Measurements from ENCODE around the gene MEP1A.
"Not testable (repeated sequence)": the region's sequence is repeated elsewhere in the genome, so short reads cannot be mapped to it uniquely, and the experiment has no call there.

The MEP1A gene

GRCh38 chr6:46772762-46773161 is 20.4 kb upstream of the MEP1A start:
- Mint-ChIP-seq H3K9me3 (peaks cover 2% of the 10 kb centered on the region), H3K36me3 (ENCODE audit: low read depth) (no peaks in the 10 kb centered on the region), H3K27me3 (ENCODE audit: low read depth, poor library complexity) (peaks cover 3% of the 10 kb centered on the region), H3K4me3 (no peak overlapping the region), H3K27ac (no peak overlapping the region), H3K4me1 (no peaks in the 10 kb centered on the region)
- DNase-seq, result no peak
- TF ChIP-seq CTCF (IDR thresholded peaks at IDR 0.05), result no peak

- no peaks in the 10 kb centered on the region for H3K9me3 Mint-ChIP-seq
- H3K27ac Mint-ChIP-seq, result no peak overlapping the region
- no peaks in the 10 kb centered on the region for H3K4me1 Mint-ChIP-seq
- DNase-seq, result no peak
- no peak for TF ChIP-seq CTCF (IDR thresholded peaks at IDR 0.05)
- H3K4me3 Mint-ChIP-seq, result no peak overlapping the region
- H3K27me3 Mint-ChIP-seq (ENCODE audit: low read depth, poor library complexity), result peaks cover 3% of the 10 kb centered on the region
- H3K36me3 Mint-ChIP-seq (ENCODE audit: low read depth), result no peaks in the 10 kb centered on the region
Observed at GRCh38 chr6:46773201-46773855, 19.9 kb upstream of the MEP1A start.

- not testable (repeated sequence) for H3K9me3 Mint-ChIP-seq; H3K36me3 Mint-ChIP-seq (ENCODE audit: low read depth); H3K27ac Mint-ChIP-seq; H3K27me3 Mint-ChIP-seq (ENCODE audit: low read depth, poor library complexity); H3K4me1 Mint-ChIP-seq; H3K4me3 Mint-ChIP-seq; DNase-seq
Observed at GRCh38 chr6:46774736-46775135, 18.5 kb upstream of the MEP1A start.

GRCh38 chr6:46776070-46776712 is 17.0 kb upstream of the MEP1A start:
- no peak for DNase-seq
- no peaks in the 10 kb centered on the region for H3K9me3 Mint-ChIP-seq
- no peak overlapping the region for H3K4me3 Mint-ChIP-seq
- no peak for TF ChIP-seq CTCF (IDR thresholded peaks at IDR 0.05)
- no peak overlapping the region for H3K27ac Mint-ChIP-seq
- no peaks in the 10 kb centered on the region for H3K36me3 Mint-ChIP-seq (ENCODE audit: low read depth)
- no peaks in the 10 kb centered on the region for H3K4me1 Mint-ChIP-seq
- H3K27me3 Mint-ChIP-seq (ENCODE audit: low read depth, poor library complexity), result peaks cover 8% of the 10 kb centered on the region

- Mint-ChIP-seq H3K4me3 (no peak overlapping the region), H3K9me3 (no peaks in the 10 kb centered on the region), H3K36me3 (ENCODE audit: low read depth) (no peaks in the 10 kb centered on the region), H3K27ac (no peak overlapping the region), H3K4me1 (no peaks in the 10 kb centered on the region), H3K27me3 (ENCODE audit: low read depth, poor library complexity) (peaks cover 8% of the 10 kb centered on the region)
- TF ChIP-seq CTCF (IDR thresholded peaks at IDR 0.05), result no peak
- DNase-seq, result no peak
Observed at GRCh38 chr6:46777476-46778346, 15.5 kb upstream of the MEP1A start.

Measured in nephron progenitor cell (in vitro differentiated cells).